Measurements from ENCODE around the gene COBLL1.

The COBLL1 gene

DNA sequence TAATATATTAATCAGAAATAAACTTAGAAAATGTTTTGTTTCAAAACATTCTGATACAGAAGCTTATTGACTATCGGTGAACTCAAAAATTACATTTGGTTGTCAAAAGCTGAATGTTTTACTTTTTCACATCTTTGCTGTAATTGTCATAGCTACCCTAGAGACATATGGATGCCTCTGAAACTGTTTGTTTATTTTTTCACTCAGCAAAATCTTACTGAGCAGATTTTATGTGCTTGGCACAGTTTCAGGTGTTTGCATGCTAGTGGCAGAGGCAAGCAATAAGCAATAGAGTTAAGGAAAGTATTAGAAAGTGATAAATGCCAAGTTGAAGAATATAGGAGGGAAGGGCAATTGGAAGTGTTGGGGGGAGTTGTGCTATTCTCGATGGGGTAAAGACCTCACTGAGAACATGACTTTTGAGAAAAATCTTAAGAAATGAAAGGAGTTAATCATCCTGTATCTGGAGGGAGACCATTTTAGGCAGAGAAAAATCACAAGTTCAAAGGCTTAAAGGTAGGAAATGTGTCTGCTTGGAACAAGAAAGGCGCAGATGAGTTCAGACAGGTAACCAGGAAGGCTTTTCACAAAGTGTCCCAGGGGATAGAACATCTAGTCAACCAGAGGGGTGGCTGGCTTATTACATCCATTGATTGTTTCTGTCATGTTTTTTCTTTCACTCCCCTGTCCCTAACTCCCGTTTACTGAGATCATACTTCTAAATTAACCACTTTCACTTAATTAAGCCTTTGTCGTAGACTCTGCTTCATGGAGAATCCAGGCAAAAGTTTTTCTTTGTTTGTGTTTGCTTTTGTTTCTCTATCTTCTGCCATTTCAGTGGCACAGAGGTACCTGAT, 27.2 kb upstream of the COBLL1 start:
- ChIA-PET POLR2A (no interaction called here), CTCF (interaction anchor here (0.6 kb wide), 1 partner anchor 171 kb away, joined by 3 read pairs; no protein-coding TSS in a partner anchor)
- no peaks in the 10 kb centered on the region for H3K36me3 ChIP-seq (ENCODE audit: control insufficient read depth in 2 of 2, insufficient read depth in 1 of 2, low read length in 2 of 2)
- H3K4me1 ChIP-seq (ENCODE audit: control insufficient read depth, insufficient read depth, low read length) = peaks cover 15% of the 10 kb centered on the region; the same call in 1 of the 2 replicates
- H3K4me3 ChIP-seq (ENCODE audit: low read depth, low read length) = no peak overlapping the region
- no peak overlapping the region for H3K27ac ChIP-seq (ENCODE audit: extremely low read depth, low read depth, low read length)
- no peaks in the 10 kb centered on the region for H3K9me3 ChIP-seq (ENCODE audit: control insufficient read depth, insufficient read depth, low read depth, low read length)
- TF ChIP-seq ZNF202 (tag by site-specific recombination; IDR thresholded peaks at IDR 0.05; ENCODE audit: borderline replicate concordance) = no peak
- TF ChIP-seq SALL2 (tag by site-specific recombination; IDR thresholded peaks at IDR 0.05; ENCODE audit: borderline replicate concordance) = no peak
- TF ChIP-seq, protein P1, sequence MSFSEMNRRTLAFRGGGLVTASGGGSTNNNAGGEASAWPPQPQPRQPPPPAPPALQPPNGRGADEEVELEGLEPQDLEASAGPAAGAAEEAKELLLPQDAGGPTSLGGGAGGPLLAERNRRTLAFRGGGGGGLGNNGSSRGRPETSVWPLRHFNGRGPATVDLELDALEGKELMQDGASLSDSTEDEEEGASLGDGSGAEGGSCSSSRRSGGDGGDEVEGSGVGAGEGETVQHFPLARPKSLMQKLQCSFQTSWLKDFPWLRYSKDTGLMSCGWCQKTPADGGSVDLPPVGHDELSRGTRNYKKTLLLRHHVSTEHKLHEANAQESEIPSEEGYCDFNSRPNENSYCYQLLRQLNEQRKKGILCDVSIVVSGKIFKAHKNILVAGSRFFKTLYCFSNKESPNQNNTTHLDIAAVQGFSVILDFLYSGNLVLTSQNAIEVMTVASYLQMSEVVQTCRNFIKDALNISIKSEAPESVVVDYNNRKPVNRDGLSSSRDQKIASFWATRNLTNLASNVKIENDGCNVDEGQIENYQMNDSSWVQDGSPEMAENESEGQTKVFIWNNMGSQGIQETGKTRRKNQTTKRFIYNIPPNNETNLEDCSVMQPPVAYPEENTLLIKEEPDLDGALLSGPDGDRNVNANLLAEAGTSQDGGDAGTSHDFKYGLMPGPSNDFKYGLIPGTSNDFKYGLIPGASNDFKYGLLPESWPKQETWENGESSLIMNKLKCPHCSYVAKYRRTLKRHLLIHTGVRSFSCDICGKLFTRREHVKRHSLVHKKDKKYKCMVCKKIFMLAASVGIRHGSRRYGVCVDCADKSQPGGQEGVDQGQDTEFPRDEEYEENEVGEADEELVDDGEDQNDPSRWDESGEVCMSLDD (tag by site-specific recombination; IDR thresholded peaks at IDR 0.05) = no peak
- TF ChIP-seq, protein P2, sequence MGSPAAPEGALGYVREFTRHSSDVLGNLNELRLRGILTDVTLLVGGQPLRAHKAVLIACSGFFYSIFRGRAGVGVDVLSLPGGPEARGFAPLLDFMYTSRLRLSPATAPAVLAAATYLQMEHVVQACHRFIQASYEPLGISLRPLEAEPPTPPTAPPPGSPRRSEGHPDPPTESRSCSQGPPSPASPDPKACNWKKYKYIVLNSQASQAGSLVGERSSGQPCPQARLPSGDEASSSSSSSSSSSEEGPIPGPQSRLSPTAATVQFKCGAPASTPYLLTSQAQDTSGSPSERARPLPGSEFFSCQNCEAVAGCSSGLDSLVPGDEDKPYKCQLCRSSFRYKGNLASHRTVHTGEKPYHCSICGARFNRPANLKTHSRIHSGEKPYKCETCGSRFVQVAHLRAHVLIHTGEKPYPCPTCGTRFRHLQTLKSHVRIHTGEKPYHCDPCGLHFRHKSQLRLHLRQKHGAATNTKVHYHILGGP (tag by site-specific recombination; IDR thresholded peaks at IDR 0.05) = no peak
- no peak for TF ChIP-seq ZNF510 (tag by site-specific recombination; IDR thresholded peaks at IDR 0.05; ENCODE audit: insufficient replicate concordance)
- TF ChIP-seq ZNF660 (tag by site-specific recombination; IDR thresholded peaks at IDR 0.05) = no peak
- TF ChIP-seq, protein P3, sequence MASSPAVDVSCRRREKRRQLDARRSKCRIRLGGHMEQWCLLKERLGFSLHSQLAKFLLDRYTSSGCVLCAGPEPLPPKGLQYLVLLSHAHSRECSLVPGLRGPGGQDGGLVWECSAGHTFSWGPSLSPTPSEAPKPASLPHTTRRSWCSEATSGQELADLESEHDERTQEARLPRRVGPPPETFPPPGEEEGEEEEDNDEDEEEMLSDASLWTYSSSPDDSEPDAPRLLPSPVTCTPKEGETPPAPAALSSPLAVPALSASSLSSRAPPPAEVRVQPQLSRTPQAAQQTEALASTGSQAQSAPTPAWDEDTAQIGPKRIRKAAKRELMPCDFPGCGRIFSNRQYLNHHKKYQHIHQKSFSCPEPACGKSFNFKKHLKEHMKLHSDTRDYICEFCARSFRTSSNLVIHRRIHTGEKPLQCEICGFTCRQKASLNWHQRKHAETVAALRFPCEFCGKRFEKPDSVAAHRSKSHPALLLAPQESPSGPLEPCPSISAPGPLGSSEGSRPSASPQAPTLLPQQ (tag by site-specific recombination; IDR thresholded peaks at IDR 0.05) = no peak
- TF ChIP-seq ZNF146 (tag by site-specific recombination; IDR thresholded peaks at IDR 0.05) = no peak
- TF ChIP-seq, protein P4, sequence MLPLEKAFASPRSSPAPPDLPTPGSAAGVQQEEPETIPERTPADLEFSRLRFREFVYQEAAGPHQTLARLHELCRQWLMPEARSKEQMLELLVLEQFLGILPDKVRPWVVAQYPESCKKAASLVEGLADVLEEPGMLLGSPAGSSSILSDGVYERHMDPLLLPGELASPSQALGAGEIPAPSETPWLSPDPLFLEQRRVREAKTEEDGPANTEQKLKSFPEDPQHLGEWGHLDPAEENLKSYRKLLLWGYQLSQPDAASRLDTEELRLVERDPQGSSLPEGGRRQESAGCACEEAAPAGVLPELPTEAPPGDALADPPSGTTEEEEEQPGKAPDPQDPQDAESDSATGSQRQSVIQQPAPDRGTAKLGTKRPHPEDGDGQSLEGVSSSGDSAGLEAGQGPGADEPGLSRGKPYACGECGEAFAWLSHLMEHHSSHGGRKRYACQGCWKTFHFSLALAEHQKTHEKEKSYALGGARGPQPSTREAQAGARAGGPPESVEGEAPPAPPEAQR (tag by site-specific recombination; IDR thresholded peaks at IDR 0.05) = no peak
- TF ChIP-seq ZNF132 (tag by site-specific recombination; IDR thresholded peaks at IDR 0.05; ENCODE audit: borderline replicate concordance) = no peak
- TF ChIP-seq, protein P5, sequence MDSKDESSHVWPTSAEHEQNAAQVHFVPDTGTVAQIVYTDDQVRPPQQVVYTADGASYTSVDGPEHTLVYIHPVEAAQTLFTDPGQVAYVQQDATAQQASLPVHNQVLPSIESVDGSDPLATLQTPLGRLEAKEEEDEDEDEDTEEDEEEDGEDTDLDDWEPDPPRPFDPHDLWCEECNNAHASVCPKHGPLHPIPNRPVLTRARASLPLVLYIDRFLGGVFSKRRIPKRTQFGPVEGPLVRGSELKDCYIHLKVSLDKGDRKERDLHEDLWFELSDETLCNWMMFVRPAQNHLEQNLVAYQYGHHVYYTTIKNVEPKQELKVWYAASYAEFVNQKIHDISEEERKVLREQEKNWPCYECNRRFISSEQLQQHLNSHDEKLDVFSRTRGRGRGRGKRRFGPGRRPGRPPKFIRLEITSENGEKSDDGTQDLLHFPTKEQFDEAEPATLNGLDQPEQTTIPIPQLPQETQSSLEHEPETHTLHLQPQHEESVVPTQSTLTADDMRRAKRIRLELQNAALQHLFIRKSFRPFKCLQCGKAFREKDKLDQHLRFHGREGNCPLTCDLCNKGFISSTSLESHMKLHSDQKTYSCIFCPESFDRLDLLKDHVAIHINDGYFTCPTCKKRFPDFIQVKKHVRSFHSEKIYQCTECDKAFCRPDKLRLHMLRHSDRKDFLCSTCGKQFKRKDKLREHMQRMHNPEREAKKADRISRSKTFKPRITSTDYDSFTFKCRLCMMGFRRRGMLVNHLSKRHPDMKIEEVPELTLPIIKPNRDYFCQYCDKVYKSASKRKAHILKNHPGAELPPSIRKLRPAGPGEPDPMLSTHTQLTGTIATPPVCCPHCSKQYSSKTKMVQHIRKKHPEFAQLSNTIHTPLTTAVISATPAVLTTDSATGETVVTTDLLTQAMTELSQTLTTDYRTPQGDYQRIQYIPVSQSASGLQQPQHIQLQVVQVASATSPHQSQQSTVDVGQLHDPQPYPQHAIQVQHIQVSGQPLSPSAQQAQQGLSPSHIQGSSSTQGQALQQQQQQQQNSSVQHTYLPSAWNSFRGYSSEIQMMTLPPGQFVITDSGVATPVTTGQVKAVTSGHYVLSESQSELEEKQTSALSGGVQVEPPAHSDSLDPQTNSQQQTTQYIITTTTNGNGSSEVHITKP (tag by site-specific recombination; IDR thresholded peaks at IDR 0.05) = 0 out of 2 replicates have a peak, but pooled peaks have one; percentile 46
- TF ChIP-seq ZNF664 (tag by site-specific recombination; IDR thresholded peaks at IDR 0.05) = peak; percentile 99
- TF ChIP-seq SP7 (tag by site-specific recombination; IDR thresholded peaks at IDR 0.05) = no peak
- TF ChIP-seq ZNF658 (tag by site-specific recombination; IDR thresholded peaks at IDR 0.05) = no peak
- TF ChIP-seq, protein P6, sequence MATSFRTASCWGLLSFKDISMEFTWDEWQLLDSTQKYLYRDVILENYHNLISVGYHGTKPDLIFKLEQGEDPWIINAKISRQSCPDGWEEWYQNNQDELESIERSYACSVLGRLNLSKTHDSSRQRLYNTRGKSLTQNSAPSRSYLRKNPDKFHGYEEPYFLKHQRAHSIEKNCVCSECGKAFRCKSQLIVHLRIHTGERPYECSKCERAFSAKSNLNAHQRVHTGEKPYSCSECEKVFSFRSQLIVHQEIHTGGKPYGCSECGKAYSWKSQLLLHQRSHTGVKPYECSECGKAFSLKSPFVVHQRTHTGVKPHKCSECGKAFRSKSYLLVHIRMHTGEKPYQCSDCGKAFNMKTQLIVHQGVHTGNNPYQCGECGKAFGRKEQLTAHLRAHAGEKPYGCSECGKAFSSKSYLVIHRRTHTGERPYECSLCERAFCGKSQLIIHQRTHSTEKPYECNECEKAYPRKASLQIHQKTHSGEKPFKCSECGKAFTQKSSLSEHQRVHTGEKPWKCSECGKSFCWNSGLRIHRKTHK (tag by site-specific recombination; IDR thresholded peaks at IDR 0.05) = no peak
- TF ChIP-seq ZNF324 (tag by site-specific recombination; IDR thresholded peaks at IDR 0.05) = no peak
- no peak for TF ChIP-seq ZNF138 (tag by site-specific recombination; IDR thresholded peaks at IDR 0.05; ENCODE audit: borderline replicate concordance)
- TF ChIP-seq ZNF529 (tag by site-specific recombination; IDR thresholded peaks at IDR 0.05; ENCODE audit: insufficient replicate concordance) = no peak
- TF ChIP-seq, protein P7, sequence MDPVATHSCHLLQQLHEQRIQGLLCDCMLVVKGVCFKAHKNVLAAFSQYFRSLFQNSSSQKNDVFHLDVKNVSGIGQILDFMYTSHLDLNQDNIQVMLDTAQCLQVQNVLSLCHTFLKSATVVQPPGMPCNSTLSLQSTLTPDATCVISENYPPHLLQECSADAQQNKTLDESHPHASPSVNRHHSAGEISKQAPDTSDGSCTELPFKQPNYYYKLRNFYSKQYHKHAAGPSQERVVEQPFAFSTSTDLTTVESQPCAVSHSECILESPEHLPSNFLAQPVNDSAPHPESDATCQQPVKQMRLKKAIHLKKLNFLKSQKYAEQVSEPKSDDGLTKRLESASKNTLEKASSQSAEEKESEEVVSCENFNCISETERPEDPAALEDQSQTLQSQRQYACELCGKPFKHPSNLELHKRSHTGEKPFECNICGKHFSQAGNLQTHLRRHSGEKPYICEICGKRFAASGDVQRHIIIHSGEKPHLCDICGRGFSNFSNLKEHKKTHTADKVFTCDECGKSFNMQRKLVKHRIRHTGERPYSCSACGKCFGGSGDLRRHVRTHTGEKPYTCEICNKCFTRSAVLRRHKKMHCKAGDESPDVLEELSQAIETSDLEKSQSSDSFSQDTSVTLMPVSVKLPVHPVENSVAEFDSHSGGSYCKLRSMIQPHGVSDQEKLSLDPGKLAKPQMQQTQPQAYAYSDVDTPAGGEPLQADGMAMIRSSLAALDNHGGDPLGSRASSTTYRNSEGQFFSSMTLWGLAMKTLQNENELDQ (tag by site-specific recombination; IDR thresholded peaks at IDR 0.05; ENCODE audit: low read depth) = no peak
- TF ChIP-seq ZNF121 (tag by site-specific recombination; IDR thresholded peaks at IDR 0.05) = no peak
- no peak for TF ChIP-seq GLI4 (tag by site-specific recombination; IDR thresholded peaks at IDR 0.05)

Data from HEK293 (cell line).